ENCODE measurements around the gene RXRA. TPM values are rescaled to one million over a fixed set of nuclear protein-coding genes. Genes with fewer than 3 reads are reported as not detected.

RXRA gene
- total and polyA plus RNA-seq, 2 of the 13 experiments (the other 11 are each of a cell fraction or from before 2014, with no cell fraction given) = 18.9 to 29.2 TPM

DNA sequence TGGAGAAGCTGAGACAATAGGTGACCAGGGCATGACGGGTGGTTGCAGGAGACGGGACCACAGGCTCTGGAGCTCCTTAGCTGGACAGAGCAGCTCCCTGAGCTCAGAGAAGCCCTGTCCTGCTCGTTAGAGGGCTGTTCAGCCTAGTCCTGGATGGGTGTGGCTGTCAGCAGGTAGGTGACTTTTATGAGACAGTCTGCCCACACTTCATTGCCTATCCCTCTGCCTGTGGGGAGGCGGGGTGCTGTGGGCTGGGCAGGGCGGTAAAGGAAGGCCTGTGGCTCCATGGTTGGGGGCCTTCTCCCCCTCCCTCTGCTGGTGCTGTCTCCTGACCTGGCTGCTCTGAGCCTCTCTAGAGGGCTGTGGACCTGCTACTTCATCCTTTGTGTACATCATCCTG lies 134.6 kb downstream of the RXRA start:
- intact Hi-C loops (cut with micrococcal nuclease; ENCODE audit: unreplicated experiment) = no loop called here
- DNase-seq (ENCODE audit: low spot score) = no peak
- Histone ChIP-seq H4K20me1 (ENCODE audit: insufficient read depth, low read length) (no peaks in the 10 kb centered on the region), H3K27ac (ENCODE audit: extremely low read length, insufficient read depth, low read length) (no peak overlapping the region), H3K27me3 (ENCODE audit: control insufficient read depth in 1 of 2, insufficient read depth in 2 of 2, low read length in 2 of 2) (peaks cover 2 to 35% of the 10 kb centered on the region in 2 experiments; a peak in 4 of 5 replicates), H2AFZ (ENCODE audit: low read length) (no peak overlapping the region), H3K79me2 (ENCODE audit: insufficient read depth, low read length) (no peaks in the 10 kb centered on the region), H3K9ac (ENCODE audit: insufficient read depth, low read depth, low read length) (no peak overlapping the region), H3K9me3 (ENCODE audit: low read length) (no peaks in the 10 kb centered on the region), H3K4me3 (replicated peaks in 1 of 3; ENCODE audit: insufficient read depth in 1 of 3, low read depth in 2 of 3, low read length in 3 of 3) (no peak overlapping the region), H3K36me3 (replicated peaks in 1 of 2; ENCODE audit: control insufficient read depth in 1 of 2, insufficient read depth in 2 of 2, low read length in 2 of 2) (no peaks in the 10 kb centered on the region), H3K4me1 (ENCODE audit: insufficient read depth, low read length) (no peaks in the 10 kb centered on the region), H3K4me2 (ENCODE audit: low read depth, low read length) (no peak overlapping the region)
- no TSS peak for BruUV-seq (replicated peaks)
- ATAC-seq = no peak
- in situ Hi-C loops (cut with HindIII; ENCODE audit: extremely low pct_ligation_motif_present, low pct_unique_long_range_greater_than_20kb) = no loop called here
- ChIA-PET CTCF (ENCODE audit: low intra/inter-chr PET ratio, low total read pairs) (no interaction called here), POLR2A (no interaction called here)
- TF ChIP-seq MAF1 (CRISPR knock-in tag; IDR thresholded peaks at IDR 0.05; ENCODE audit: borderline replicate concordance) = no peak
- no peak for TF ChIP-seq FIP1L1 (IDR thresholded peaks at IDR 0.05; ENCODE audit: borderline replicate concordance, insufficient read depth, low read depth, low read length)
- TF ChIP-seq RARG (CRISPR knock-in tag; IDR thresholded peaks at IDR 0.05; ENCODE audit: low read depth) = no peak
- TF ChIP-seq, protein P1, sequence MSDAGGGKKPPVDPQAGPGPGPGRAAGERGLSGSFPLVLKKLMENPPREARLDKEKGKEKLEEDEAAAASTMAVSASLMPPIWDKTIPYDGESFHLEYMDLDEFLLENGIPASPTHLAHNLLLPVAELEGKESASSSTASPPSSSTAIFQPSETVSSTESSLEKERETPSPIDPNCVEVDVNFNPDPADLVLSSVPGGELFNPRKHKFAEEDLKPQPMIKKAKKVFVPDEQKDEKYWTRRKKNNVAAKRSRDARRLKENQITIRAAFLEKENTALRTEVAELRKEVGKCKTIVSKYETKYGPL (CRISPR knock-in tag; IDR thresholded peaks at IDR 0.05) = no peak
- TF ChIP-seq NR1H2 (CRISPR knock-in tag; IDR thresholded peaks at IDR 0.05; ENCODE audit: borderline replicate concordance, low read depth) = no peak
- no peak for TF ChIP-seq PAX8 (CRISPR knock-in tag; IDR thresholded peaks at IDR 0.05; ENCODE audit: borderline replicate concordance)
- TF ChIP-seq KDM3A (CRISPR knock-in tag; IDR thresholded peaks at IDR 0.05; ENCODE audit: low read depth) = no peak
- TF ChIP-seq NFATC3 (CRISPR knock-in tag; IDR thresholded peaks at IDR 0.05) = no peak
- TF ChIP-seq ARNT (IDR thresholded peaks at IDR 0.05) = no peak
- TF ChIP-seq, protein P2, sequence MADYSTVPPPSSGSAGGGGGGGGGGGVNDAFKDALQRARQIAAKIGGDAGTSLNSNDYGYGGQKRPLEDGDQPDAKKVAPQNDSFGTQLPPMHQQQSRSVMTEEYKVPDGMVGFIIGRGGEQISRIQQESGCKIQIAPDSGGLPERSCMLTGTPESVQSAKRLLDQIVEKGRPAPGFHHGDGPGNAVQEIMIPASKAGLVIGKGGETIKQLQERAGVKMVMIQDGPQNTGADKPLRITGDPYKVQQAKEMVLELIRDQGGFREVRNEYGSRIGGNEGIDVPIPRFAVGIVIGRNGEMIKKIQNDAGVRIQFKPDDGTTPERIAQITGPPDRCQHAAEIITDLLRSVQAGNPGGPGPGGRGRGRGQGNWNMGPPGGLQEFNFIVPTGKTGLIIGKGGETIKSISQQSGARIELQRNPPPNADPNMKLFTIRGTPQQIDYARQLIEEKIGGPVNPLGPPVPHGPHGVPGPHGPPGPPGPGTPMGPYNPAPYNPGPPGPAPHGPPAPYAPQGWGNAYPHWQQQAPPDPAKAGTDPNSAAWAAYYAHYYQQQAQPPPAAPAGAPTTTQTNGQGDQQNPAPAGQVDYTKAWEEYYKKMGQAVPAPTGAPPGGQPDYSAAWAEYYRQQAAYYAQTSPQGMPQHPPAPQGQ (CRISPR knock-in tag; IDR thresholded peaks at IDR 0.05; ENCODE audit: borderline replicate concordance) = no peak
- TF ChIP-seq ZNF674 (CRISPR knock-in tag; IDR thresholded peaks at IDR 0.05; ENCODE audit: low read depth) = no peak
- no peak for TF ChIP-seq ATF7-NPFF (CRISPR knock-in tag; IDR thresholded peaks at IDR 0.05; ENCODE audit: low read depth)
- no peak for TF ChIP-seq DNMT1 (CRISPR knock-in tag; IDR thresholded peaks at IDR 0.05)
- TF ChIP-seq, protein P3, sequence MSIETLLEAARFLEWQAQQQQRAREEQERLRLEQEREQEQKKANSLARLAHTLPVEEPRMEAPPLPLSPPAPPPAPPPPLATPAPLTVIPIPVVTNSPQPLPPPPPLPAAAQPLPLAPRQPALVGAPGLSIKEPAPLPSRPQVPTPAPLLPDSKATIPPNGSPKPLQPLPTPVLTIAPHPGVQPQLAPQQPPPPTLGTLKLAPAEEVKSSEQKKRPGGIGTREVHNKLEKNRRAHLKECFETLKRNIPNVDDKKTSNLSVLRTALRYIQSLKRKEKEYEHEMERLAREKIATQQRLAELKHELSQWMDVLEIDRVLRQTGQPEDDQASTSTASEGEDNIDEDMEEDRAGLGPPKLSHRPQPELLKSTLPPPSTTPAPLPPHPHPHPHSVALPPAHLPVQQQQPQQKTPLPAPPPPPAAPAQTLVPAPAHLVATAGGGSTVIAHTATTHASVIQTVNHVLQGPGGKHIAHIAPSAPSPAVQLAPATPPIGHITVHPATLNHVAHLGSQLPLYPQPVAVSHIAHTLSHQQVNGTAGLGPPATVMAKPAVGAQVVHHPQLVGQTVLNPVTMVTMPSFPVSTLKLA (IDR thresholded peaks at IDR 0.05) = no peak
- TF ChIP-seq ZNF616 (CRISPR knock-in tag; IDR thresholded peaks at IDR 0.05; ENCODE audit: low read depth) = no peak
- TF ChIP-seq ZNF326 (CRISPR knock-in tag; IDR thresholded peaks at IDR 0.05; ENCODE audit: borderline replicate concordance) = no peak
- TF ChIP-seq MATR3 (CRISPR knock-in tag; IDR thresholded peaks at IDR 0.05) = no peak
- WGBS (ENCODE audit: low lambda C conversion rate) = no CpG with 5 or more reads among the region's 5 CpGs
- no peak for FAIRE-seq
